WERI-Rb-1 (cell line): ENCODE data around the gene SSTR1.
A peak's percentile ranks its signal among the peaks of the same experiment; 100 is the strongest.

Source experiments
- DNase-seq: peaks from one replicate; pipeline ENCODE4 v3.0.0-alpha.2; 2020
- H3K27ac ChIP-seq: fragments of 250-450 bp; sonication (Bioruptor Pico); 2 replicates; pipeline ENCODE4 v1.5.1; 2020; ENCODE audit warnings: mild to moderate bottlenecking, moderate library complexity
- H3K27me3 ChIP-seq: fragments of 250-450 bp; sonication (Bioruptor Pico); 2 replicates; pipeline ENCODE4 v1.5.1; 2021; ENCODE audit warnings: mild to moderate bottlenecking, low read depth, moderate library complexity; ENCODE audit not compliant: insufficient read depth, severe bottlenecking
- H3K36me3 ChIP-seq: fragments of 250-450 bp; sonication (Bioruptor Pico); 2 replicates; pipeline ENCODE4 v1.5.1; 2020; ENCODE audit warnings: mild to moderate bottlenecking, moderate library complexity
- H3K4me3 ChIP-seq: 2 replicates; pipeline ENCODE4 v1.5.1; 2011; ENCODE audit warnings: low read depth, mild to moderate bottlenecking, control low read depth, low read length
- H3K9me3 ChIP-seq: fragments of 250-450 bp; sonication (Bioruptor Pico); 2 replicates; pipeline ENCODE4 v1.5.1; 2021; ENCODE audit warnings: mild to moderate bottlenecking, moderate library complexity; ENCODE audit not compliant: severe bottlenecking
- CTCF ChIP-seq: IDR thresholded peaks from 2 replicates; pipeline ENCODE4 v1.5.1; 2011; ENCODE audit warnings: low read depth, mild to moderate bottlenecking, control low read depth, inconsistent platforms, low read length

Gene SSTR1

GRCh38 chr14:38199076-38199475 is 8.6 kb upstream of the SSTR1 start:
- no peak for DNase-seq
- Histone ChIP-seq H3K4me3 (no peak overlapping the region), H3K27ac (no peak overlapping the region), H3K36me3 (no peaks in the 10 kb centered on the region), H3K27me3 (no peaks in the 10 kb centered on the region), H3K9me3 (no peaks in the 10 kb centered on the region)
- no peak for TF ChIP-seq CTCF

GRCh38 chr14:38199739-38200138 is 8.0 kb upstream of the SSTR1 start:
- H3K36me3 ChIP-seq = no peaks in the 10 kb centered on the region
- DNase-seq = no peak
- no peak overlapping the region for H3K27ac ChIP-seq
- no peaks in the 10 kb centered on the region for H3K9me3 ChIP-seq
- no peak for TF ChIP-seq CTCF
- H3K4me3 ChIP-seq = no peak overlapping the region
- no peaks in the 10 kb centered on the region for H3K27me3 ChIP-seq

GRCh38 chr14:38201137-38201828 is 6.4 kb upstream of the SSTR1 start:
- Histone ChIP-seq H3K27ac (no peak overlapping the region), H3K27me3 (no peaks in the 10 kb centered on the region)
- no peak for DNase-seq

GRCh38 chr14:38202444-38203191 is 5.1 kb upstream of the SSTR1 start:
- Histone ChIP-seq H3K27me3 (peaks cover 5% of the 10 kb centered on the region), H3K36me3 (no peaks in the 10 kb centered on the region), H3K27ac (peak overlapping the region; percentile 29; the same call in 1 of the 2 replicates), H3K4me3 (no peak overlapping the region), H3K9me3 (peaks cover 3% of the 10 kb centered on the region)
- DNase-seq = no peak
- no peak for TF ChIP-seq CTCF

More at GRCh38 chr14:38201137-38201828, 6.4 kb upstream of the SSTR1 start:
- Histone ChIP-seq H3K4me3 (no peak overlapping the region), H3K36me3 (no peaks in the 10 kb centered on the region), H3K9me3 (peaks cover 3% of the 10 kb centered on the region)
- no peak for TF ChIP-seq CTCF

- no peaks in the 10 kb centered on the region for H3K36me3 ChIP-seq
- DNase-seq = peak; percentile 62
- peaks cover 20% of the 10 kb centered on the region for H3K27me3 ChIP-seq
- no peak for TF ChIP-seq CTCF
- H3K4me3 ChIP-seq = no peak overlapping the region
- peaks cover 3% of the 10 kb centered on the region for H3K9me3 ChIP-seq
- peak overlapping the region; percentile 61 for H3K27ac ChIP-seq
Observed at GRCh38 chr14:38203929-38204718, 3.6 kb upstream of the SSTR1 start.
